GM12878 (cell line): ENCODE data around the gene ACKR2. TPM values are rescaled to one million over a fixed set of nuclear protein-coding genes. Genes with fewer than 3 reads are reported as not detected.

Source experiments
- ATAC-seq: fragments of 200-7000 bp; cut with Tn5 transposase; 3 replicates; pipeline ENCODE4 v1.9.1; 2020; ENCODE audit warnings: mild to moderate bottlenecking, moderate library complexity
- BruUV-seq: library from RNA; stranded (reverse); fragments of 400-500 nt; replicated peaks from 2 replicates; lab custom pipeline; 2021; lab: Mats Ljungman, UMichigan
- CTCF ChIA-PET: fragments of 300-600 bp; sonication (Branson Sonifier 250); formaldehyde crosslinking; extraction: SDS; loops from one replicate; lab custom pipeline; 2021; ENCODE audit warnings: inconsistent platforms; lab: Yijun Ruan, JAX
- POLR2A ChIA-PET: fragments of 350-600 bp; formaldehyde crosslinking; extraction: SDS; loops from one replicate; lab custom pipeline; 2021; ENCODE audit warnings: inconsistent platforms; lab: Charles Lee
- RAD21 ChIA-PET: fragments of 300-600 bp; sonication (Branson Sonifier 250); formaldehyde crosslinking; loops from one replicate; lab custom pipeline; 2023; ENCODE audit warnings: antibody characterized with exemption; ENCODE audit not compliant: unreplicated experiment; lab: Charles Lee
- SMC1A ChIA-PET: fragments of 300-600 bp; sonication (Branson Sonifier 250); formaldehyde crosslinking; loops from one replicate; lab custom pipeline; 2023; ENCODE audit not compliant: unreplicated experiment, uncharacterized antibody; lab: Charles Lee
- DNase-seq: peaks from one replicate; pipeline ENCODE4 v3.0.0-alpha.2; 2011; ENCODE audit warnings: low read depth, low spot score
- FAIRE-seq: peaks from 3 replicates; lab custom pipeline; 2011; peaks lifted over from hg19 to GRCh38; lab: Jason Lieb, UNC
- H2AFZ ChIP-seq: 2 replicates; pipeline ENCODE4 v1.6.0; 2011; ENCODE audit warnings: low read depth, low read length, control low read depth; ENCODE audit not compliant: control insufficient read depth
- H3K27ac ChIP-seq: 2 replicates; pipeline ENCODE4 v1.5.1; 2011; ENCODE audit warnings: control low read depth; ENCODE audit not compliant: control insufficient read depth, insufficient read depth
- H3K27me3 ChIP-seq, 2 experiments: replicated peaks in 1 of 2; 2 replicates each; pipeline versions ENCODE4 v1.6.0 to v1.6.1; 2011; ENCODE audit warnings: low read length in 1 of 2; ENCODE audit not compliant: control insufficient read depth in 2 of 2, insufficient read depth in 2 of 2
- H3K36me3 ChIP-seq, 2 experiments: 2 replicates each; pipeline ENCODE4 v1.5.1; 2011; ENCODE audit warnings: low read length in 1 of 2; ENCODE audit not compliant: control insufficient read depth in 2 of 2, insufficient read depth in 2 of 2
- H3K4me1 ChIP-seq: 2 replicates; pipeline ENCODE4 v1.6.1; 2011; ENCODE audit warnings: mild to moderate bottlenecking, low read length, moderate library complexity, mixed read lengths; ENCODE audit not compliant: control insufficient read depth, insufficient read depth
- H3K4me2 ChIP-seq: 2 replicates; pipeline ENCODE4 v1.6.0; 2011; ENCODE audit warnings: control low read depth; ENCODE audit not compliant: control insufficient read depth, insufficient read depth
- H3K4me3 ChIP-seq: fragments of 200-600 bp; sonication (generic); 2 replicates; pipeline ENCODE4 v1.5.1; 2016
- H3K79me2 ChIP-seq: 2 replicates; pipeline ENCODE4 v1.6.0; 2011; ENCODE audit warnings: low read length; ENCODE audit not compliant: control insufficient read depth, insufficient read depth
- H3K9ac ChIP-seq: 2 replicates; pipeline ENCODE4 v1.8.0; 2011; ENCODE audit warnings: low read length, control low read depth, mixed read lengths; ENCODE audit not compliant: control insufficient read depth, insufficient read depth
- H3K9me3 ChIP-seq: replicated peaks from 3 replicates; pipeline ENCODE4 v1.5.1; 2011; ENCODE audit warnings: mild to moderate bottlenecking, low read length; ENCODE audit not compliant: control insufficient read depth, insufficient read depth
- H4K20me1 ChIP-seq: 2 replicates; pipeline ENCODE4 v1.6.0; 2011; ENCODE audit not compliant: control insufficient read depth, insufficient read depth
- ASH2L ChIP-seq: fragments of 300-600, 200-600 bp; sonication (generic); IDR thresholded peaks from 2 replicates; pipeline ENCODE4 v1.6.1; 2017; ENCODE audit warnings: low read depth, mild to moderate bottlenecking, borderline replicate concordance
- CREM ChIP-seq: IDR thresholded peaks from 2 replicates; pipeline ENCODE4 v1.6.1; 2014; ENCODE audit warnings: antibody characterized with exemption, low read depth
- ELK1 ChIP-seq: IDR thresholded peaks from 2 replicates; pipeline ENCODE4 v1.6.1; 2012; ENCODE audit warnings: low read depth, low read length, improper control_type of control experiment
- FOXK2 ChIP-seq: fragments of 450-650 bp; IDR thresholded peaks from 2 replicates; pipeline ENCODE4 v1.6.1; 2017; ENCODE audit warnings: mild to moderate bottlenecking, moderate library complexity
- MLLT1 ChIP-seq: fragments of 450-650 bp; IDR thresholded peaks from 2 replicates; pipeline ENCODE4 v1.6.1; 2016; ENCODE audit warnings: mild to moderate bottlenecking
- MTA3 ChIP-seq: IDR thresholded peaks from 2 replicates; pipeline ENCODE4 v1.6.1; 2012; ENCODE audit warnings: low read length, inconsistent platforms, borderline replicate concordance
- MXI1 ChIP-seq: fragments of 150-350 bp; IDR thresholded peaks from 2 replicates; pipeline ENCODE4 v1.6.1; 2011; ENCODE audit warnings: low read depth, mild to moderate bottlenecking, inconsistent platforms, low read length, improper control_type of control experiment
- MYB ChIP-seq: fragments of 150-350 bp; IDR thresholded peaks from 2 replicates; pipeline ENCODE4 v1.6.1; 2014; ENCODE audit warnings: mild to moderate bottlenecking, low read depth, low read length, borderline replicate concordance
- NFXL1 ChIP-seq: fragments of 450-650 bp; IDR thresholded peaks from 2 replicates; pipeline ENCODE4 v1.6.1; 2017; ENCODE audit warnings: antibody characterized with exemption, mild to moderate bottlenecking, borderline replicate concordance
- NR2C1 ChIP-seq: fragments of 450-650 bp; IDR thresholded peaks from 2 replicates; pipeline ENCODE4 v1.6.1; 2017; ENCODE audit warnings: antibody characterized with exemption, mild to moderate bottlenecking, moderate library complexity
- NR2C2 ChIP-seq: IDR thresholded peaks from 2 replicates; pipeline ENCODE4 v1.6.1; 2011; ENCODE audit warnings: borderline replicate concordance, low read depth; ENCODE audit not compliant: control insufficient read depth, insufficient read length
- RELA ChIP-seq: fragments of 450-650 bp; IDR thresholded peaks from 2 replicates; pipeline ENCODE4 v1.8.0; 2014; ENCODE audit warnings: borderline replicate concordance; ENCODE audit not compliant: partially characterized antibody
- SP1 ChIP-seq: IDR thresholded peaks from one replicate; pipeline ENCODE4 v1.6.1; 2011; ENCODE audit warnings: low read depth, low read length
- WRNIP1 ChIP-seq: IDR thresholded peaks from 2 replicates; pipeline ENCODE4 v1.6.1; 2011; ENCODE audit warnings: low read depth, low read length, improper control_type of control experiment, borderline replicate concordance
- YBX1 ChIP-seq: fragments of 450-650 bp; IDR thresholded peaks from 2 replicates; pipeline ENCODE4 v1.6.1; 2016; ENCODE audit warnings: antibody characterized with exemption
- ZNF622 ChIP-seq: fragments of 450-650 bp; IDR thresholded peaks from 2 replicates; pipeline ENCODE4 v1.6.1; 2017; ENCODE audit warnings: mild to moderate bottlenecking, inconsistent platforms
- WGBS: methylation state at CpG from one replicate; pipeline ENCODE4 v1.1.6; 2016; ENCODE audit warnings: low lambda C conversion rate; ENCODE audit not compliant: insufficient replicate concordance, insufficient coverage; ENCODE audit errors: missing lambda C conversion rate; 5-methylcytosine and 5-hydroxymethylcytosine counted together
- in situ Hi-C: fragments of 300-500 bp; cut with MboI; formaldehyde crosslinking; loops from 9 replicates; pipeline ENCODE4 v1.14.3; 2018; ENCODE audit warnings: mixed read lengths
- intact Hi-C: fragments of 100-400 bp; cut with micrococcal nuclease; formaldehyde crosslinking; loops from one replicate; pipeline ENCODE4 v1.14.2; 2022; ENCODE audit not compliant: unreplicated experiment
- polyA plus RNA-seq, 11 experiments: library from polyadenylated mRNA; depleted of rRNA in 4 of 11; unstranded in 6 of 11; stranded (reverse) in 5 of 11; fragments of >200 nt; fragmentation: Nextera tagmentation in 4 of 11; fragmentation: Illumina TruSeq in 1 of 11; extraction: Ambion mirVana in 4 of 11; extraction: Trizol in 1 of 11; gene quantifications; 1 replicate in 1 of 11; 2 replicates in 10 of 11; pipeline versions ENCODE4 v1.2.1 to v1.2.3, GENCODE V29; 2011 to 2016; ENCODE audit warnings: inconsistent platforms in 2 of 11, missing spikeins in 2 of 11, low read depth in 1 of 11
- total RNA-seq, 4 experiments: library from RNA; depleted of rRNA in 3 of 4; stranded (reverse); fragments of >200 nt in 3 of 4; fragmentation: Illumina TruSeq in 1 of 4; extraction: Trizol in 1 of 4; gene quantifications; 2 replicates each; pipeline versions ENCODE4 v1.2.1 to v1.2.3, GENCODE V29; 2013 to 2021
- TF ChIP-seq, protein P1 (sequence below): IDR thresholded peaks from 2 replicates; pipeline ENCODE4 v1.6.1; 2012; ENCODE audit warnings: low read length, inconsistent platforms
- TF ChIP-seq, protein P2 (sequence below): fragments of 150-350 bp; IDR thresholded peaks from 2 replicates; pipeline ENCODE4 v1.6.1; 2016; ENCODE audit warnings: low read depth, low read length

ACKR2 gene
- total and polyA plus RNA-seq, 10 of the 15 experiments (the other 5 are each of a cell fraction or from before 2014, with no cell fraction given), result 0.05 to 0.91 (median 0.23) TPM; not detected in 2

DNA sequence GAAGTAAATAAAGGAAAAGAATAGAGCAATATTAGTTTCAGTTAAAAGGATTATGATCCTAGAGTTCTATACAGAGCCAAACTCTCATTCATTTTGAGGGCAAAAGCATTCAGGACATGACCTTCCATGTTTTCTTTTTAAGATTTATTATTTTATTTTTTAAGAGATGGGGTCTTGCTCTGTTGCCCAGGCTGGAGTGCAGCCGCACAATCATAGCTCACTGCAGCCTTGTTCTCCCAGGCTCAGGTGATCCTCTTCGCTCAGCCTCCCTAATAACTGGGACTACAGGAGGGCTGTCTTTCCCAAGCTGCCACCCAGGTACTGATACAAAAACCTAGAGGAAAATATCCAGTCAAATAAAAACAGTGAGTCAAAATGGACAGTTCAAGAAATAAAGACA, 22.6 kb upstream of the ACKR2 start:
- H3K9ac ChIP-seq, result no peak overlapping the region
- no peak for TF ChIP-seq NFXL1
- TF ChIP-seq NR2C1, result no peak
- no peak for TF ChIP-seq WRNIP1
- no peak for TF ChIP-seq SP1
- TF ChIP-seq ZNF622, result no peak
- no peak for TF ChIP-seq MLLT1
- TF ChIP-seq ASH2L, result no peak
- TF ChIP-seq YBX1, result no peak
- TF ChIP-seq, protein P1, sequence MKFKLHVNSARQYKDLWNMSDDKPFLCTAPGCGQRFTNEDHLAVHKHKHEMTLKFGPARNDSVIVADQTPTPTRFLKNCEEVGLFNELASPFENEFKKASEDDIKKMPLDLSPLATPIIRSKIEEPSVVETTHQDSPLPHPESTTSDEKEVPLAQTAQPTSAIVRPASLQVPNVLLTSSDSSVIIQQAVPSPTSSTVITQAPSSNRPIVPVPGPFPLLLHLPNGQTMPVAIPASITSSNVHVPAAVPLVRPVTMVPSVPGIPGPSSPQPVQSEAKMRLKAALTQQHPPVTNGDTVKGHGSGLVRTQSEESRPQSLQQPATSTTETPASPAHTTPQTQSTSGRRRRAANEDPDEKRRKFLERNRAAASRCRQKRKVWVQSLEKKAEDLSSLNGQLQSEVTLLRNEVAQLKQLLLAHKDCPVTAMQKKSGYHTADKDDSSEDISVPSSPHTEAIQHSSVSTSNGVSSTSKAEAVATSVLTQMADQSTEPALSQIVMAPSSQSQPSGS, result no peak
- TF ChIP-seq CREM, result no peak
- TF ChIP-seq, protein P2, sequence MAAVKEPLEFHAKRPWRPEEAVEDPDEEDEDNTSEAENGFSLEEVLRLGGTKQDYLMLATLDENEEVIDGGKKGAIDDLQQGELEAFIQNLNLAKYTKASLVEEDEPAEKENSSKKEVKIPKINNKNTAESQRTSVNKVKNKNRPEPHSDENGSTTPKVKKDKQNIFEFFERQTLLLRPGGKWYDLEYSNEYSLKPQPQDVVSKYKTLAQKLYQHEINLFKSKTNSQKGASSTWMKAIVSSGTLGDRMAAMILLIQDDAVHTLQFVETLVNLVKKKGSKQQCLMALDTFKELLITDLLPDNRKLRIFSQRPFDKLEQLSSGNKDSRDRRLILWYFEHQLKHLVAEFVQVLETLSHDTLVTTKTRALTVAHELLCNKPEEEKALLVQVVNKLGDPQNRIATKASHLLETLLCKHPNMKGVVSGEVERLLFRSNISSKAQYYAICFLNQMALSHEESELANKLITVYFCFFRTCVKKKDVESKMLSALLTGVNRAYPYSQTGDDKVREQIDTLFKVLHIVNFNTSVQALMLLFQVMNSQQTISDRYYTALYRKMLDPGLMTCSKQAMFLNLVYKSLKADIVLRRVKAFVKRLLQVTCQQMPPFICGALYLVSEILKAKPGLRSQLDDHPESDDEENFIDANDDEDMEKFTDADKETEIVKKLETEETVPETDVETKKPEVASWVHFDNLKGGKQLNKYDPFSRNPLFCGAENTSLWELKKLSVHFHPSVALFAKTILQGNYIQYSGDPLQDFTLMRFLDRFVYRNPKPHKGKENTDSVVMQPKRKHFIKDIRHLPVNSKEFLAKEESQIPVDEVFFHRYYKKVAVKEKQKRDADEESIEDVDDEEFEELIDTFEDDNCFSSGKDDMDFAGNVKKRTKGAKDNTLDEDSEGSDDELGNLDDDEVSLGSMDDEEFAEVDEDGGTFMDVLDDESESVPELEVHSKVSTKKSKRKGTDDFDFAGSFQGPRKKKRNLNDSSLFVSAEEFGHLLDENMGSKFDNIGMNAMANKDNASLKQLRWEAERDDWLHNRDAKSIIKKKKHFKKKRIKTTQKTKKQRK, result no peak
- no peak for TF ChIP-seq MXI1
- no peak for TF ChIP-seq NR2C2
- TF ChIP-seq FOXK2, result no peak
- no peak for TF ChIP-seq RELA
- TF ChIP-seq MTA3, result no peak
- no peak for TF ChIP-seq MYB
- TF ChIP-seq ELK1, result no peak
- TF ChIP-seq, all 136 proteins: peak for 0
- H3K27ac ChIP-seq, result no peak overlapping the region
- in situ Hi-C loops, result no loop called here
- H2AFZ ChIP-seq, result no peak overlapping the region
- no peak for FAIRE-seq
- H3K36me3 ChIP-seq, result peaks cover 0 to 5% of the 10 kb centered on the region in 2 experiments; a peak in 2 of 4 replicates
- no peak for ATAC-seq
- no peak for DNase-seq
- BruUV-seq, result no TSS peak
- 96% methylated on average over 2 of the region's 2 CpGs for WGBS
- H4K20me1 ChIP-seq, result no peaks in the 10 kb centered on the region
- H3K4me1 ChIP-seq, result no peaks in the 10 kb centered on the region
- CTCF ChIA-PET, result interaction anchor here (0.9 to 2.2 kb wide), 5 partner anchors 43 to 93 kb away, joined by 3 to 9 read pairs (median 3); no protein-coding TSS in a partner anchor
- intact Hi-C loops, result no loop called here
- SMC1A ChIA-PET, result no interaction called here
- H3K4me2 ChIP-seq, result no peak overlapping the region
- H3K9me3 ChIP-seq, result no peaks in the 10 kb centered on the region
- POLR2A ChIA-PET, result no interaction called here
- H3K4me3 ChIP-seq, result no peak overlapping the region
- H3K27me3 ChIP-seq, result no peaks in the 10 kb centered on the region
- H3K79me2 ChIP-seq, result no peaks in the 10 kb centered on the region; the same call in 1 of the 2 replicates
- RAD21 ChIA-PET, result no interaction called here
